D721Med (cell line): ENCODE measurements around the gene GPR162.
"Not testable (repeated sequence)": the region's sequence is repeated elsewhere in the genome, so short reads cannot be mapped to it uniquely, and the experiment has no call there.

ENCODE experiments used
- DNase-seq: peaks from one replicate; pipeline ENCODE4 v3.0.0; 2011; ENCODE audit warnings: low spot score; ENCODE audit not compliant: insufficient read length
- FAIRE-seq: peaks from 2 replicates; lab custom pipeline; 2011; peaks lifted over from hg19 to GRCh38; lab: Jason Lieb, UNC
- TF ChIP-seq, protein P1 (sequence below): IDR thresholded peaks from 2 replicates; pipeline ENCODE4 v1.5.1; 2012; ENCODE audit warnings: mild to moderate bottlenecking, control low read depth; ENCODE audit not compliant: insufficient read depth; ENCODE audit errors: missing control alignments

GPR162 gene

DNA sequence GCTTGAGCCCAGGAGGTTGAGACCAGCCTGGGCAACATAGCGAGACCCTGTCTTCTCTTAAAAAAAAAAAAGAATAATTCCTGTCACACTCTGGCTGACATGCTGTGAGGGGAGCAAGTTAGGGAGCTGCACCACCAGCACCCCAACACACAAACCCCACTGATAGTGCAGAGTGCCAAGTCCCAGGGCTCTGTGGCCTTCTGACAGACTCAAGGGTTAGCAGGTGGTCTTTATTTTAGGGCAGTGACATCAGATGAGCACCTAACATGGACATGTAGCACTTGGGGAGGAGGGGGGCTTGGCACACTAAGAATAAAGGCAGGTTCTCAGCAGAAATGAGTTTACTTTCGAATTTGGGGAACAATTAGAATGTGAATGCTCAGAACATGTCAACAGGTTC is 37.2 kb downstream of the GPR162 start:
- DNase-seq (no peak), FAIRE-seq (no peak)
- TF ChIP-seq, protein P1, sequence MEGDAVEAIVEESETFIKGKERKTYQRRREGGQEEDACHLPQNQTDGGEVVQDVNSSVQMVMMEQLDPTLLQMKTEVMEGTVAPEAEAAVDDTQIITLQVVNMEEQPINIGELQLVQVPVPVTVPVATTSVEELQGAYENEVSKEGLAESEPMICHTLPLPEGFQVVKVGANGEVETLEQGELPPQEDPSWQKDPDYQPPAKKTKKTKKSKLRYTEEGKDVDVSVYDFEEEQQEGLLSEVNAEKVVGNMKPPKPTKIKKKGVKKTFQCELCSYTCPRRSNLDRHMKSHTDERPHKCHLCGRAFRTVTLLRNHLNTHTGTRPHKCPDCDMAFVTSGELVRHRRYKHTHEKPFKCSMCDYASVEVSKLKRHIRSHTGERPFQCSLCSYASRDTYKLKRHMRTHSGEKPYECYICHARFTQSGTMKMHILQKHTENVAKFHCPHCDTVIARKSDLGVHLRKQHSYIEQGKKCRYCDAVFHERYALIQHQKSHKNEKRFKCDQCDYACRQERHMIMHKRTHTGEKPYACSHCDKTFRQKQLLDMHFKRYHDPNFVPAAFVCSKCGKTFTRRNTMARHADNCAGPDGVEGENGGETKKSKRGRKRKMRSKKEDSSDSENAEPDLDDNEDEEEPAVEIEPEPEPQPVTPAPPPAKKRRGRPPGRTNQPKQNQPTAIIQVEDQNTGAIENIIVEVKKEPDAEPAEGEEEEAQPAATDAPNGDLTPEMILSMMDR = no peak

DNA sequence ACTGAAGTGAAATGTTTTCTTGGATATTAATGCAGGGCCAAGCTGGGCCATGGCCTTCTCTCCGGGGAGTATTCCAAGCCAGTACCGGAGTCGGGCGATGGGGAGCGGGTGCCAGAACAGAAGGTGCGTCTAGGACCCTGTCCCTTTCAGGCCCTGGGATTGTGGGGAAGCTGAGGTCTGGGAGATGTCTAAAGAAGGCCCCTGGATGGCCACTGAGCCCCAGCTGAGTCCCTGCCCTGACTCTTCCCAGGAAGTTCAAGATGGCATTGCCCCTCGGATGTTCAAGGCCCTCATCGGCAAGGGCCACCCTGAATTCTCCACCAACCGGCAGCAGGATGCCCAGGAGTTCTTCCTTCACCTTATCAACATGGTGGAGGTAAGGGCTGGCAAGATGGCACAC is 38.5 kb downstream of the GPR162 start:
- DNase-seq (no peak), FAIRE-seq (no peak)
- TF ChIP-seq, protein P1 = no peak

DNA sequence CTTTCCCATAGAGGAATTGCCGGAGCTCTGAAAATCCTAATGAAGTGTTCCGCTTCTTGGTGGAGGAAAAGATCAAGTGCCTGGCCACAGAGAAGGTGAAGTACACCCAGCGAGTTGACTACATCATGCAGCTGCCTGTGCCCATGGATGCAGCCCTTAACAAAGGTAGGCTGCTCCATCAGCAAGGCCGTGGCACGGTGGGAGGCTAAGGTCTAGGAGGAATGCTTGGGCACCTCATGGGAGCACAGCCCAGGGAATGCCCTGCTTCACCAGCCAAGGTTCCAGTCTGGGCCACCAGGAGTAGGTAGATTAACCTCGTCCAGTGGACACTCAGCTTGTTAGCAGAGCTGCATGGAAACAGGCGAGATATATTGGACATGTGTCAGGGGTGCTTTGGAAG is 39.3 kb downstream of the GPR162 start:
- no peak for FAIRE-seq
- TF ChIP-seq, protein P1 = no peak

GRCh38 chr12:6861391-6861790 is 39.8 kb downstream of the GPR162 start:
- DNase-seq (no peak), FAIRE-seq (no peak)
- TF ChIP-seq, protein P1 = no peak

More for the DNA sequence above, 39.3 kb downstream of the GPR162 start:
- DNase-seq = no peak

DNA sequence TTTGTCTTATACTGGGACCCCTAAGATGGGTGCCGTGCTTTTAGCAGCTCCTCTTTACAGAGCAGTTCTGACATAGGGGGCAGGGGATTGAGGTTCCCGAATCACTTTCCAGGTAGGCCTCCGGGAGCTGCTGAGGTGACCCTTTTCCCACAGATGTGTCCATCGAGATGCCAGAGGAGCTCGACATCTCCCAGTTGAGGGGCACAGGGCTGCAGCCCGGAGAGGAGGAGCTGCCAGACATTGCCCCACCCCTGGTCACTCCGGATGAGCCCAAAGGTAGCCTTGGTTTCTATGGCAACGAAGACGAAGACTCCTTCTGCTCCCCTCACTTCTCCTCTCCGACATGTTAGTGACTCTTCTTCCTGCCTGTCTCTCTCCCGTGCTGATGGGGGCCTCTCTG is 41.4 kb downstream of the GPR162 start:
- TF ChIP-seq, protein P1 = no peak
- DNase-seq = no peak
- no peak for FAIRE-seq

GRCh38 chr12:6863586-6864321 is 42.1 kb downstream of the GPR162 start:
- FAIRE-seq = no peak

DNA sequence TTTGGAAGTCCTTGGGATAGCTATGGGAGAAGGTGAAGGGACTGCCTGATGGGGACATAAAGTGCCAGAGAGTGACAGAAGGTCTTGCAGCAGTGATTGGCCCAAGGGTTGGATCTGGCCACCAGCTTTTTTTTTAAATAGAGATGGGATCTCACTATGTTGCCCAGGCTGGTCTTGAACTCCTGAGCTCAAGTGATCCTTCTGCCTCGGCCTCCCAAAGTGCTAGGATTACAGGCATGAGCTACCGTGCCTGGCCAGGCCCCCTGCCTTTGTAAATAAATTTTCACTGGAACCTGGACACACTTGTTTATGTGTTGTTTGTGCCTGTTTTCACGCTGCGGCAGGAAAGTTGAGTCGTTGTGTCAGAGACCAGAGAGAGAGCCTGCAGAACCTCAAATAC is 43.7 kb downstream of the GPR162 start:
- DNase-seq, FAIRE-seq: not testable (repeated sequence)

More at GRCh38 chr12:6863586-6864321, 42.1 kb downstream of the GPR162 start:
- TF ChIP-seq, protein P1 = no peak
- DNase-seq = no peak
